Measurements from ENCODE around the gene PIP5KL1. TPM values are rescaled to one million over a fixed set of nuclear protein-coding genes. Genes with fewer than 3 reads are reported as not detected.

Gene PIP5KL1
- total RNA-seq, 1 experiment from 2014 or later = 3.9 TPM

DNA sequence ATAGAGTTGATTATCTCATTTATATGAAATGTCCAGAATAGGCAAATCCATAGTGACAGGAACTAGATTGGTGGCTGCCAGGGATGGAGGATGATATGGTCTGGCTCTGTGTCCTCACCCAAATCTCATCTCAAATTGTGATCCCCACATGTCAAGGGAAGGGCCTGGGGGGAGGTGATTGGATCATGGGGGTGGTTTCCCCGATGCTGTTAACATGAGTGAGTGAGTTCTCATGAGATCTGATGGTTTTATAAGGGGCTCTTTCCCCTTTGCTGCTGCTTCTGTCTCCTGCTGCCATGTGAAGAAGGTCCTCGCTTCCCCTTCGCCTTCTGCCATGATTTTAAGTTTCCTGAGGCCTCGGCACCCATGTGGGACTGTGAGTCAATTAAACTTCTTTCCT lies 28.8 kb upstream of the PIP5KL1 start:
- BruUV-seq (replicated peaks) = no TSS peak
- no peaks in the 10 kb centered on the region for H3K36me3 ChIP-seq (ENCODE audit: insufficient read depth, low read length, poor library complexity, severe bottlenecking)
- TF ChIP-seq EZH2 (IDR thresholded peaks at IDR 0.05; ENCODE audit: borderline replicate concordance, low read depth, low read length, poor library complexity, severe bottlenecking) = no peak
- TF ChIP-seq, protein P1, sequence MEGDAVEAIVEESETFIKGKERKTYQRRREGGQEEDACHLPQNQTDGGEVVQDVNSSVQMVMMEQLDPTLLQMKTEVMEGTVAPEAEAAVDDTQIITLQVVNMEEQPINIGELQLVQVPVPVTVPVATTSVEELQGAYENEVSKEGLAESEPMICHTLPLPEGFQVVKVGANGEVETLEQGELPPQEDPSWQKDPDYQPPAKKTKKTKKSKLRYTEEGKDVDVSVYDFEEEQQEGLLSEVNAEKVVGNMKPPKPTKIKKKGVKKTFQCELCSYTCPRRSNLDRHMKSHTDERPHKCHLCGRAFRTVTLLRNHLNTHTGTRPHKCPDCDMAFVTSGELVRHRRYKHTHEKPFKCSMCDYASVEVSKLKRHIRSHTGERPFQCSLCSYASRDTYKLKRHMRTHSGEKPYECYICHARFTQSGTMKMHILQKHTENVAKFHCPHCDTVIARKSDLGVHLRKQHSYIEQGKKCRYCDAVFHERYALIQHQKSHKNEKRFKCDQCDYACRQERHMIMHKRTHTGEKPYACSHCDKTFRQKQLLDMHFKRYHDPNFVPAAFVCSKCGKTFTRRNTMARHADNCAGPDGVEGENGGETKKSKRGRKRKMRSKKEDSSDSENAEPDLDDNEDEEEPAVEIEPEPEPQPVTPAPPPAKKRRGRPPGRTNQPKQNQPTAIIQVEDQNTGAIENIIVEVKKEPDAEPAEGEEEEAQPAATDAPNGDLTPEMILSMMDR (conservative IDR thresholded peaks at IDR 0.05; ENCODE audit: low read depth, low read length) = no peak
- H3K9me3 ChIP-seq (ENCODE audit: low read depth, low read length, poor library complexity, severe bottlenecking) = no peaks in the 10 kb centered on the region
- CTCF ChIA-PET = no interaction called here
- H3K4me1 ChIP-seq (ENCODE audit: insufficient read depth, low read length, poor library complexity, severe bottlenecking) = peaks cover 51% of the 10 kb centered on the region
- H3K27ac ChIP-seq (ENCODE audit: low read depth, low read length, poor library complexity, severe bottlenecking) = peak overlapping the region; percentile 96
- no peak overlapping the region for H3K4me3 ChIP-seq (ENCODE audit: low read depth, low read length, poor library complexity, severe bottlenecking)
- no peak for DNase-seq (ENCODE audit: low spot score)
- H3K27me3 ChIP-seq (replicated peaks; ENCODE audit: insufficient read depth, low read depth, low read length, poor library complexity) = no peaks in the 10 kb centered on the region
- intact Hi-C loops (cut with micrococcal nuclease; ENCODE audit: unreplicated experiment) = no loop called here
- POLR2A ChIA-PET (ENCODE audit: low non-redundant PET) = no interaction called here

- Histone ChIP-seq H3K36me3 (ENCODE audit: insufficient read depth, low read length, poor library complexity, severe bottlenecking) (no peaks in the 10 kb centered on the region), H3K9me3 (ENCODE audit: low read depth, low read length, poor library complexity, severe bottlenecking) (no peaks in the 10 kb centered on the region), H3K27ac (ENCODE audit: low read depth, low read length, poor library complexity, severe bottlenecking) (no peak overlapping the region), H3K27me3 (replicated peaks; ENCODE audit: insufficient read depth, low read depth, low read length, poor library complexity) (no peaks in the 10 kb centered on the region), H3K4me1 (ENCODE audit: insufficient read depth, low read length, poor library complexity, severe bottlenecking) (peaks cover 44% of the 10 kb centered on the region), H3K4me3 (ENCODE audit: low read depth, low read length, poor library complexity, severe bottlenecking) (no peak overlapping the region)
- ChIA-PET CTCF (no interaction called here), POLR2A (ENCODE audit: low non-redundant PET) (no interaction called here)
- intact Hi-C loops (cut with micrococcal nuclease; ENCODE audit: unreplicated experiment) = no loop called here
- TF ChIP-seq EZH2 (IDR thresholded peaks at IDR 0.05; ENCODE audit: borderline replicate concordance, low read depth, low read length, poor library complexity, severe bottlenecking) = no peak
- TF ChIP-seq, protein P1 (conservative IDR thresholded peaks at IDR 0.05; ENCODE audit: low read depth, low read length) = no peak
- DNase-seq (ENCODE audit: low spot score) = no peak
- BruUV-seq (replicated peaks) = no TSS peak
These were observed 28.2 kb upstream of the PIP5KL1 start for GRCh38 chr9:127958728-127959127.

GRCh38 chr9:127955294-127956015 lies 24.9 kb upstream of the PIP5KL1 start:
- no peak for DNase-seq (ENCODE audit: low spot score)
- CTCF ChIA-PET = interaction anchor here (0.6 to 1.2 kb wide), 2 partner anchors 12 to 136 kb away, joined by 4 to 5 read pairs; no protein-coding TSS in a partner anchor
- intact Hi-C loops (cut with micrococcal nuclease; ENCODE audit: unreplicated experiment) = no loop called here

More at GRCh38 chr9:127955294-127956015, 24.9 kb upstream of the PIP5KL1 start:
- H3K36me3 ChIP-seq (ENCODE audit: insufficient read depth, low read length, poor library complexity, severe bottlenecking) = no peaks in the 10 kb centered on the region
- TF ChIP-seq, protein P1 (conservative IDR thresholded peaks at IDR 0.05; ENCODE audit: low read depth, low read length) = peak; percentile 37; the same call in 1 of the 2 replicates
- TF ChIP-seq EZH2 (IDR thresholded peaks at IDR 0.05; ENCODE audit: borderline replicate concordance, low read depth, low read length, poor library complexity, severe bottlenecking) = no peak
- no peak overlapping the region for H3K4me3 ChIP-seq (ENCODE audit: low read depth, low read length, poor library complexity, severe bottlenecking)
- BruUV-seq (replicated peaks) = no TSS peak
- POLR2A ChIA-PET (ENCODE audit: low non-redundant PET) = no interaction called here
- no peaks in the 10 kb centered on the region for H3K9me3 ChIP-seq (ENCODE audit: low read depth, low read length, poor library complexity, severe bottlenecking)
- H3K27ac ChIP-seq (ENCODE audit: low read depth, low read length, poor library complexity, severe bottlenecking) = peak overlapping the region; percentile 50
- peaks cover 19% of the 10 kb centered on the region for H3K4me1 ChIP-seq (ENCODE audit: insufficient read depth, low read length, poor library complexity, severe bottlenecking)
- H3K27me3 ChIP-seq (replicated peaks; ENCODE audit: insufficient read depth, low read depth, low read length, poor library complexity) = no peaks in the 10 kb centered on the region

All from A673 (cell line).